NCI-H1930 (cell line): ENCODE results near the gene VPS13D.
"Not testable (repeated sequence)": the region's sequence is repeated elsewhere in the genome, so short reads cannot be mapped to it uniquely, and the experiment has no call there.

Source experiments
- DNase-seq, 2 experiments: peaks; one replicate each; lab custom pipeline; 2025; lab: John Stamatoyannopoulos, UW

VPS13D gene

GRCh38 chr1:12285496-12286143, 55.8 kb downstream of the VPS13D start:
- no peak for DNase-seq

- no peak for DNase-seq
These were observed 58.0 kb downstream of the VPS13D start for GRCh38 chr1:12287869-12288268.

- DNase-seq: no peak
These were observed 61.0 kb downstream of the VPS13D start for GRCh38 chr1:12290828-12291227.

GRCh38 chr1:12293416-12293815, 63.6 kb downstream of the VPS13D start:
- no peak for DNase-seq

GRCh38 chr1:12294076-12294475, 64.2 kb downstream of the VPS13D start:
- DNase-seq: no peak

GRCh38 chr1:12296016-12296415, 66.2 kb downstream of the VPS13D start:
- DNase-seq: no peak

GRCh38 chr1:12296623-12297022, 66.8 kb downstream of the VPS13D start:
- no peak for DNase-seq

GRCh38 chr1:12300706-12301105, 70.9 kb downstream of the VPS13D start:
- DNase-seq: no peak

- no peak for DNase-seq
These were observed 71.8 kb downstream of the VPS13D start for GRCh38 chr1:12301518-12302237.

- no peak for DNase-seq
These were observed 73.1 kb downstream of the VPS13D start for GRCh38 chr1:12302798-12303447.

GRCh38 chr1:12305377-12305776, 75.5 kb downstream of the VPS13D start:
- DNase-seq: no peak

- DNase-seq: no peak
These were observed 80.2 kb downstream of the VPS13D start for GRCh38 chr1:12309783-12310742.

GRCh38 chr1:12314333-12314903, 84.6 kb downstream of the VPS13D start:
- DNase-seq: no peak

- DNase-seq: no peak
These were observed 85.3 kb downstream of the VPS13D start for GRCh38 chr1:12315146-12315545.

GRCh38 chr1:12316331-12316730, 86.5 kb downstream of the VPS13D start:
- no peak for DNase-seq

GRCh38 chr1:12320486-12320885, 90.7 kb downstream of the VPS13D start:
- DNase-seq: no peak

GRCh38 chr1:12324423-12324822, 94.6 kb downstream of the VPS13D start:
- no peak for DNase-seq

- not testable (repeated sequence) for DNase-seq
These were observed 95.1 kb downstream of the VPS13D start for GRCh38 chr1:12324973-12325372.

- DNase-seq: no peak
These were observed 97.2 kb downstream of the VPS13D start for GRCh38 chr1:12326986-12327385.

- no peak for DNase-seq
These were observed 97.7 kb downstream of the VPS13D start for GRCh38 chr1:12327566-12327965.

GRCh38 chr1:12333036-12333785, 103.4 kb downstream of the VPS13D start:
- no peak for DNase-seq
